Measurements from ENCODE around the gene EPPIN.

Gene EPPIN

DNA sequence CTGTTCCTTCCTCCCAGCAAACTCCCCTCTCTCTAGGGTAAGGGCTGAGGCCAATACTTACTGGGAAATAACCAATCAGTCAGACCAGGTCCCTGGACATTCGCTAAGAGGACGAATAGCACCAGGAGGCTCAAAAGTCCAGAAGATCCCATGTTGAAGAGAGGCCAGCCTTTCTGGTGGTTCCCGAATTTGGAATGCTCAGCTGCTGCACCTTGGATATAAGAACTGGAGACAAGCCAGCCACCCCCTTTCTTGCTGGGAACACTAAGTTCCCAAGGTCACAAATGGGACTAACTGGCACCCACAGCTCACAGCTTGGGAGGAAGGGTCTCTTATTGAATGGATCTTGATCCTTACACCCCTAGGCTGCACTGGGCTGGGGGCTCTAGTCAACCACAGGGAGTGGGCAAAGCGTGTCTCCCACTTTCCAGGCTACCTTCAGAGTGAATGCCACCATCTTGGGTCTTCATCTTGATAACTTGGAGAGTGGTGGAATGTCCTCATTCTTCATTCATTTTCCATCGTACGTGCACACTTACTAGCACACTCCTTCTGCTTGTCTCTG lies at the start of gene EPPIN:
Gene EPPIN (minus strand): TSS at position 196 of the 565 bp plus-strand sequence. CDS start 44 bp downstream, at position 152.
- ATAC-seq, result no peak
- no peak for TF ChIP-seq ZFP30 (CRISPR knock-in tag; IDR thresholded peaks at IDR 0.05)
- no peak for TF ChIP-seq ARNTL (CRISPR knock-in tag; IDR thresholded peaks at IDR 0.05; ENCODE audit: borderline replicate concordance, low read depth)
- TF ChIP-seq ESRRG (CRISPR knock-in tag; IDR thresholded peaks at IDR 0.05), result no peak
- TF ChIP-seq ZNF565 (CRISPR knock-in tag; conservative IDR thresholded peaks at IDR 0.05; ENCODE audit: low read depth), result no peak
- TF ChIP-seq, protein P1, sequence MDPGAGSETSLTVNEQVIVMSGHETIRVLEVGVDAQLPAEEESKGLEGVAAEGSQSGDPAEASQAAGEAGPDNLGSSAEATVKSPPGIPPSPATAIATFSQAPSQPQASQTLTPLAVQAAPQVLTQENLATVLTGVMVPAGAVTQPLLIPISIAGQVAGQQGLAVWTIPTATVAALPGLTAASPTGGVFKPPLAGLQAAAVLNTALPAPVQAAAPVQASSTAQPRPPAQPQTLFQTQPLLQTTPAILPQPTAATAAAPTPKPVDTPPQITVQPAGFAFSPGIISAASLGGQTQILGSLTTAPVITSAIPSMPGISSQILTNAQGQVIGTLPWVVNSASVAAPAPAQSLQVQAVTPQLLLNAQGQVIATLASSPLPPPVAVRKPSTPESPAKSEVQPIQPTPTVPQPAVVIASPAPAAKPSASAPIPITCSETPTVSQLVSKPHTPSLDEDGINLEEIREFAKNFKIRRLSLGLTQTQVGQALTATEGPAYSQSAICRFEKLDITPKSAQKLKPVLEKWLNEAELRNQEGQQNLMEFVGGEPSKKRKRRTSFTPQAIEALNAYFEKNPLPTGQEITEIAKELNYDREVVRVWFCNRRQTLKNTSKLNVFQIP (CRISPR knock-in tag; IDR thresholded peaks at IDR 0.05; ENCODE audit: borderline replicate concordance, low read depth), result no peak
- TF ChIP-seq RARB (CRISPR knock-in tag; IDR thresholded peaks at IDR 0.05), result no peak
- no peak for TF ChIP-seq OSR1 (CRISPR knock-in tag; IDR thresholded peaks at IDR 0.05)
- TF ChIP-seq ZC3H10 (CRISPR knock-in tag; IDR thresholded peaks at IDR 0.05), result no peak
- TF ChIP-seq ZFP3 (CRISPR knock-in tag; IDR thresholded peaks at IDR 0.05), result no peak
- no peak for TF ChIP-seq ISL1 (CRISPR knock-in tag; IDR thresholded peaks at IDR 0.05)
- no peak for TF ChIP-seq CSDC2 (CRISPR knock-in tag; IDR thresholded peaks at IDR 0.05)
- TF ChIP-seq BACH2 (CRISPR knock-in tag; IDR thresholded peaks at IDR 0.05; ENCODE audit: borderline replicate concordance), result no peak
- TF ChIP-seq, protein P2, sequence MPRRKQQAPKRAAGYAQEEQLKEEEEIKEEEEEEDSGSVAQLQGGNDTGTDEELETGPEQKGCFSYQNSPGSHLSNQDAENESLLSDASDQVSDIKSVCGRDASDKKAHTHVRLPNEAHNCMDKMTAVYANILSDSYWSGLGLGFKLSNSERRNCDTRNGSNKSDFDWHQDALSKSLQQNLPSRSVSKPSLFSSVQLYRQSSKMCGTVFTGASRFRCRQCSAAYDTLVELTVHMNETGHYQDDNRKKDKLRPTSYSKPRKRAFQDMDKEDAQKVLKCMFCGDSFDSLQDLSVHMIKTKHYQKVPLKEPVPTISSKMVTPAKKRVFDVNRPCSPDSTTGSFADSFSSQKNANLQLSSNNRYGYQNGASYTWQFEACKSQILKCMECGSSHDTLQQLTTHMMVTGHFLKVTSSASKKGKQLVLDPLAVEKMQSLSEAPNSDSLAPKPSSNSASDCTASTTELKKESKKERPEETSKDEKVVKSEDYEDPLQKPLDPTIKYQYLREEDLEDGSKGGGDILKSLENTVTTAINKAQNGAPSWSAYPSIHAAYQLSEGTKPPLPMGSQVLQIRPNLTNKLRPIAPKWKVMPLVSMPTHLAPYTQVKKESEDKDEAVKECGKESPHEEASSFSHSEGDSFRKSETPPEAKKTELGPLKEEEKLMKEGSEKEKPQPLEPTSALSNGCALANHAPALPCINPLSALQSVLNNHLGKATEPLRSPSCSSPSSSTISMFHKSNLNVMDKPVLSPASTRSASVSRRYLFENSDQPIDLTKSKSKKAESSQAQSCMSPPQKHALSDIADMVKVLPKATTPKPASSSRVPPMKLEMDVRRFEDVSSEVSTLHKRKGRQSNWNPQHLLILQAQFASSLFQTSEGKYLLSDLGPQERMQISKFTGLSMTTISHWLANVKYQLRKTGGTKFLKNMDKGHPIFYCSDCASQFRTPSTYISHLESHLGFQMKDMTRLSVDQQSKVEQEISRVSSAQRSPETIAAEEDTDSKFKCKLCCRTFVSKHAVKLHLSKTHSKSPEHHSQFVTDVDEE (CRISPR knock-in tag; IDR thresholded peaks at IDR 0.05), result no peak
- TF ChIP-seq, protein P3, sequence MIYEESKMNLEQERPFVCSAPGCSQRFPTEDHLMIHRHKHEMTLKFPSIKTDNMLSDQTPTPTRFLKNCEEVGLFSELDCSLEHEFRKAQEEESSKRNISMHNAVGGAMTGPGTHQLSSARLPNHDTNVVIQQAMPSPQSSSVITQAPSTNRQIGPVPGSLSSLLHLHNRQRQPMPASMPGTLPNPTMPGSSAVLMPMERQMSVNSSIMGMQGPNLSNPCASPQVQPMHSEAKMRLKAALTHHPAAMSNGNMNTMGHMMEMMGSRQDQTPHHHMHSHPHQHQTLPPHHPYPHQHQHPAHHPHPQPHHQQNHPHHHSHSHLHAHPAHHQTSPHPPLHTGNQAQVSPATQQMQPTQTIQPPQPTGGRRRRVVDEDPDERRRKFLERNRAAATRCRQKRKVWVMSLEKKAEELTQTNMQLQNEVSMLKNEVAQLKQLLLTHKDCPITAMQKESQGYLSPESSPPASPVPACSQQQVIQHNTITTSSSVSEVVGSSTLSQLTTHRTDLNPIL (CRISPR knock-in tag; IDR thresholded peaks at IDR 0.05; ENCODE audit: low read depth), result no peak

DNA sequence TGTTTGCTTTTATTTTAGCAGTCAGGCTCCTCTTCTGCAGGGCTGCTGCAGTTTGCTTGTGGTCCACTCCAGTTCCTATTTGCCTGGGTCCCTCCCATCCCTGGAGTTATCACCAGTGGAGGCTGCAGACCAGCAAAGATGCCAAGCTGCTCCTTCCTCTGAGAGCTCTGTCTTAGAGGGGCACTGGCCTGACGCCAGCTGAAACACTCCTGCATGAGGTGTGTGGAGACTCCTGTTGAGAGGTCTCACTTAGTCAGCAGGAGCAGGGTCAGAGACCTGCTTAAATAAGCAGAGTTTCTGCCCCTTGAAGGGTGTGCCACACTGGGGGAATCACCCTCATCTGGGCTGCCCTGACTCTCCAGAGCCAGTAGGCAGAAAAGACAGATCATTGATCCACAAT lies 48.0 kb upstream of the EPPIN start:
- no peak for TF ChIP-seq PPARA (CRISPR knock-in tag; IDR thresholded peaks at IDR 0.05; ENCODE audit: borderline replicate concordance)
- no peak for TF ChIP-seq ARNTL (CRISPR knock-in tag; IDR thresholded peaks at IDR 0.05; ENCODE audit: borderline replicate concordance, low read depth)
- no peak for TF ChIP-seq ESRRG (CRISPR knock-in tag; IDR thresholded peaks at IDR 0.05)
- no peak for TF ChIP-seq ZFP3 (CRISPR knock-in tag; IDR thresholded peaks at IDR 0.05)
- TF ChIP-seq ZNF8 (CRISPR knock-in tag; IDR thresholded peaks at IDR 0.05), result no peak
- TF ChIP-seq BACH2 (CRISPR knock-in tag; IDR thresholded peaks at IDR 0.05; ENCODE audit: borderline replicate concordance), result no peak
- TF ChIP-seq CSDC2 (CRISPR knock-in tag; IDR thresholded peaks at IDR 0.05), result no peak
- no peak for TF ChIP-seq ZC3H10 (CRISPR knock-in tag; IDR thresholded peaks at IDR 0.05)
- TF ChIP-seq, protein P1 (CRISPR knock-in tag; IDR thresholded peaks at IDR 0.05; ENCODE audit: borderline replicate concordance, low read depth), result no peak
- TF ChIP-seq, protein P4, sequence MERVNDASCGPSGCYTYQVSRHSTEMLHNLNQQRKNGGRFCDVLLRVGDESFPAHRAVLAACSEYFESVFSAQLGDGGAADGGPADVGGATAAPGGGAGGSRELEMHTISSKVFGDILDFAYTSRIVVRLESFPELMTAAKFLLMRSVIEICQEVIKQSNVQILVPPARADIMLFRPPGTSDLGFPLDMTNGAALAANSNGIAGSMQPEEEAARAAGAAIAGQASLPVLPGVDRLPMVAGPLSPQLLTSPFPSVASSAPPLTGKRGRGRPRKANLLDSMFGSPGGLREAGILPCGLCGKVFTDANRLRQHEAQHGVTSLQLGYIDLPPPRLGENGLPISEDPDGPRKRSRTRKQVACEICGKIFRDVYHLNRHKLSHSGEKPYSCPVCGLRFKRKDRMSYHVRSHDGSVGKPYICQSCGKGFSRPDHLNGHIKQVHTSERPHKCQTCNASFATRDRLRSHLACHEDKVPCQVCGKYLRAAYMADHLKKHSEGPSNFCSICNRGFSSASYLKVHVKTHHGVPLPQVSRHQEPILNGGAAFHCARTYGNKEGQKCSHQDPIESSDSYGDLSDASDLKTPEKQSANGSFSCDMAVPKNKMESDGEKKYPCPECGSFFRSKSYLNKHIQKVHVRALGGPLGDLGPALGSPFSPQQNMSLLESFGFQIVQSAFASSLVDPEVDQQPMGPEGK (CRISPR knock-in tag; IDR thresholded peaks at IDR 0.05; ENCODE audit: borderline replicate concordance), result no peak
- no peak for TF ChIP-seq SNAI2 (CRISPR knock-in tag; IDR thresholded peaks at IDR 0.05)
- no peak for TF ChIP-seq ZNF70 (CRISPR knock-in tag; IDR thresholded peaks at IDR 0.05)
- no peak for TF ChIP-seq ISL1 (CRISPR knock-in tag; IDR thresholded peaks at IDR 0.05)
- TF ChIP-seq OSR1 (CRISPR knock-in tag; IDR thresholded peaks at IDR 0.05), result no peak
- TF ChIP-seq ZFP30 (CRISPR knock-in tag; IDR thresholded peaks at IDR 0.05), result no peak
- TF ChIP-seq ZNF565 (CRISPR knock-in tag; conservative IDR thresholded peaks at IDR 0.05; ENCODE audit: low read depth), result no peak
- TF ChIP-seq GLIS3 (CRISPR knock-in tag; IDR thresholded peaks at IDR 0.05), result no peak
- TF ChIP-seq RARB (CRISPR knock-in tag; IDR thresholded peaks at IDR 0.05), result no peak
- no peak for ATAC-seq

Data from SK-N-SH treated with all-trans-retinoic acid at 6 μM for 48 hours (cell line).